Small intestine (tissue), 7 donors: ENCODE data around the gene KRT84. TPM values are rescaled to one million over a fixed set of nuclear protein-coding genes. Genes with fewer than 3 reads are reported as not detected.

Experiments used
- DNase-seq, 2 donors: peaks; one replicate each; pipeline versions ENCODE4 v3.0.0 to v3.0.0-alpha.2; 2013
- FAIRE-seq: peaks from 2 replicates; lab custom pipeline; 2012; peaks lifted over from hg19 to GRCh38; lab: Jason Lieb, UNC
- H3K27ac ChIP-seq, 3 donors: one replicate each; pipeline ENCODE4 v1.5.1; 2013; ENCODE audit warnings: low read length in 2 of 3, mild to moderate bottlenecking in 2 of 3, control low read depth in 1 of 3, inconsistent platforms in 1 of 3, low read depth in 1 of 3, moderate library complexity in 1 of 3
- H3K27me3 ChIP-seq, 3 donors: one replicate each; pipeline ENCODE4 v1.6.1; 2013; ENCODE audit warnings: low read length in 3 of 3, inconsistent platforms in 1 of 3; ENCODE audit not compliant: control insufficient read depth in 3 of 3, insufficient read depth in 3 of 3
- H3K36me3 ChIP-seq, 3 donors: one replicate each; pipeline ENCODE4 v1.6.1; 2013; ENCODE audit warnings: low read length in 3 of 3, inconsistent platforms in 1 of 3, low read depth in 1 of 3, mild to moderate bottlenecking in 1 of 3, moderate library complexity in 1 of 3; ENCODE audit not compliant: control insufficient read depth in 3 of 3, insufficient read depth in 2 of 3
- H3K4me1 ChIP-seq, 3 donors: one replicate each; pipeline ENCODE4 v1.6.1; 2013; ENCODE audit warnings: low read length in 2 of 3, inconsistent platforms in 1 of 3, low read depth in 1 of 3, mild to moderate bottlenecking in 1 of 3, moderate library complexity in 1 of 3; ENCODE audit not compliant: control insufficient read depth in 3 of 3, insufficient read depth in 2 of 3
- H3K4me3 ChIP-seq, 3 donors: one replicate each; pipeline ENCODE4 v1.5.1; 2013; ENCODE audit warnings: low read length in 3 of 3, control low read depth in 1 of 3, inconsistent platforms in 1 of 3, low read depth in 1 of 3, mild to moderate bottlenecking in 1 of 3, moderate library complexity in 1 of 3
- H3K9me3 ChIP-seq, 2 donors: one replicate each; pipeline ENCODE4 v1.6.1; 2013; ENCODE audit warnings: low read depth in 1 of 2, low read length in 1 of 2; ENCODE audit not compliant: control insufficient read depth in 2 of 2, insufficient read depth in 1 of 2
- WGBS, 3 donors: extraction: QIAGEN DNeasy Blood & Tissue Kit; methylation state at CpG; one replicate each; pipeline ENCODE4 v1.1.7; 2013; 5-methylcytosine and 5-hydroxymethylcytosine counted together
- polyA plus RNA-seq, 4 donors: library from polyadenylated mRNA; stranded (reverse) in 3 of 4; unstranded in 1 of 4; fragments of 200-250 nt in 3 of 4; fragments of 120-200 nt in 1 of 4; gene quantifications; one replicate each; pipeline versions ENCODE4 v1.2.1 to v1.2.3, GENCODE V29; 2013
- donor health status: healthy with polysubstance abuse.
- donor health status: control.
- donor health status: control.
- donor health status: Bipolar disorder and iron deficiency.
- donor health status: healthy.

KRT84 gene
- polyA plus RNA-seq, 4 donors, result not detected

GRCh38 chr12:52387859-52388258 lies 2.4 kb upstream of the KRT84 start:
- no peak for DNase-seq
- Histone ChIP-seq H3K4me1 (no peaks in the 10 kb centered on the region), H3K27ac (no peak overlapping the region), H3K27me3 (peaks cover 0 to 17% (median 0%) of the 10 kb centered on the region in 3 donors), H3K4me3 (no peak overlapping the region), H3K36me3 (no peaks in the 10 kb centered on the region), H3K9me3 (no peaks in the 10 kb centered on the region)
- no peak for FAIRE-seq
- 78 to 88% (median 85%) methylated on average over 2 of the region's 2 CpGs for WGBS, 3 donors

GRCh38 chr12:52383331-52383730 lies 2.1 kb downstream of the KRT84 start:
- WGBS, 3 donors, result 89 to 94% (median 91%) methylated on average over 3 of the region's 3 CpGs
- DNase-seq (no peak), FAIRE-seq (no peak)
- no peaks in the 10 kb centered on the region for H3K9me3 ChIP-seq
- peaks cover 0 to 8% (median 0%) of the 10 kb centered on the region in 3 donors for H3K27me3 ChIP-seq
- H3K4me3 ChIP-seq, result no peak overlapping the region
- H3K36me3 ChIP-seq, result no peaks in the 10 kb centered on the region
- H3K4me1 ChIP-seq, result no peaks in the 10 kb centered on the region
- H3K27ac ChIP-seq, result no peak overlapping the region

- FAIRE-seq (no peak), DNase-seq (peak in 1 of 2 donors; percentile 12)
- Histone ChIP-seq H3K4me3 (no peak overlapping the region), H3K27ac (no peak overlapping the region), H3K4me1 (no peaks in the 10 kb centered on the region), H3K36me3 (no peaks in the 10 kb centered on the region), H3K27me3 (peaks cover 0 to 5% (median 0%) of the 10 kb centered on the region in 3 donors), H3K9me3 (no peaks in the 10 kb centered on the region)
- WGBS, 3 donors, result 52 to 79% (median 63%) methylated on average over 2 of the region's 2 CpGs
Measured at GRCh38 chr12:52382854-52383253, 2.6 kb downstream of the KRT84 start.

GRCh38 chr12:52381206-52381605 lies 4.2 kb downstream of the KRT84 start:
- 84 to 95% (median 91%) methylated on average over 8 of the region's 8 CpGs for WGBS, 3 donors
- Histone ChIP-seq H3K9me3 (no peaks in the 10 kb centered on the region), H3K4me3 (no peak overlapping the region), H3K27ac (no peak overlapping the region), H3K36me3 (no peaks in the 10 kb centered on the region), H3K4me1 (no peaks in the 10 kb centered on the region), H3K27me3 (peaks cover 0 to 5% (median 0%) of the 10 kb centered on the region in 3 donors)
- DNase-seq, result no peak
- no peak for FAIRE-seq

- H3K4me3 ChIP-seq, result no peak overlapping the region
- no peaks in the 10 kb centered on the region for H3K4me1 ChIP-seq
- no peaks in the 10 kb centered on the region for H3K36me3 ChIP-seq
- H3K9me3 ChIP-seq, result no peaks in the 10 kb centered on the region
- peak; percentile 7 to 43 for DNase-seq
- FAIRE-seq, result no peak
- 38 to 60% (median 45%) methylated on average over 15 of the region's 15 CpGs for WGBS, 3 donors
- H3K27ac ChIP-seq, result no peak overlapping the region
- H3K27me3 ChIP-seq, result peaks cover 0 to 5% (median 0%) of the 10 kb centered on the region in 3 donors
Measured at GRCh38 chr12:52380271-52380694, 5.2 kb downstream of the KRT84 start.

DNA sequence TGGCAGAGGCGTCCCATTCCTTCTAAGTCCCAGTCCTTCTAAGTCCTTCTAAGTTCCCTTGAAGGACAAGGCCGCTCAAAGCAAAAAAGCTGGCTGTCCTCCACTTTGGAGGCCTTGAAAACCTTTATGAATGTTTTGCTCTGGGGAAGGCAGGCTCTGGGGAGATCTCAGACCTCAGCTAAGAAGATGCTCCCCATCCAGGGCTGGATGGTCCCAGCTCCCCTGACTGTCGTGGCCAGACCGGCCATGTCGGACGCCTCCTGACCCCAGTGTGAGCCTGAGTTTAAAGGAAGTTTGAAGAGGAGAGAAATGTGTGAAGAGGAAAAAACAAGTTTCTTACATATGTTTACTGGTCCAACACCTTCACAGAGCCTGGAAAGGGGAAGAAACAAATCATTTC lies 5.9 kb downstream of the KRT84 start:
- H3K9me3 ChIP-seq, result no peaks in the 10 kb centered on the region
- H3K36me3 ChIP-seq, result no peaks in the 10 kb centered on the region
- WGBS, 3 donors, result 85 to 90% (median 89%) methylated on average over 6 of the region's 6 CpGs
- FAIRE-seq, result no peak
- no peaks in the 10 kb centered on the region for H3K4me1 ChIP-seq
- no peak for DNase-seq
- H3K27ac ChIP-seq, result no peak overlapping the region
- H3K27me3 ChIP-seq, result peaks cover 0 to 5% (median 0%) of the 10 kb centered on the region in 3 donors
- no peak overlapping the region for H3K4me3 ChIP-seq

GRCh38 chr12:52378091-52378490 lies 7.4 kb downstream of the KRT84 start:
- no peaks in the 10 kb centered on the region for H3K36me3 ChIP-seq
- no peak overlapping the region for H3K4me3 ChIP-seq
- H3K9me3 ChIP-seq, result no peaks in the 10 kb centered on the region
- FAIRE-seq, result no peak
- no peak for DNase-seq
- H3K27ac ChIP-seq, result no peak overlapping the region
- WGBS, 3 donors, result 79 to 87% (median 84%) methylated on average over 16 to 19 of the region's 19 CpGs
- H3K27me3 ChIP-seq, result peaks cover 0 to 5% (median 0%) of the 10 kb centered on the region in 3 donors
- no peaks in the 10 kb centered on the region for H3K4me1 ChIP-seq

DNA sequence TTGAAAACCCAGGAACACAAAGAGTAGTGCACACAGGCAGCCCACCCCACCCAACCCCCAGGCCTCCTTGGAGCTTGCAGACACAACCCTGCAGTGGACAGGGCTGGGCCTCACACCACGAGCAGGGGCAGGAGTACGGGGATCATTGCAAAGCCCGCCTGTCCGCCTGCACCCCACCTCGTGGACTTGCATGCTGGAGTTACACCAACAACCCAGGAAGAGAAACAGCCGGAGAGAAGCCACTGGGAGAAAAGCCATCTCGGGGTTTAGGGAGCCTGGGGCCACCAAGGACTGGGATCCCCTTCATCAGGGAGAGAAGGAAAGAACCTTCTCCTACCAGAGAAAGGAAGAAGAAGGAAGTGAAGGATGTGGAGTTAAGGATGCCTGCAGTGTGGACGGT lies 8.2 kb downstream of the KRT84 start:
- no peak overlapping the region for H3K27ac ChIP-seq
- DNase-seq, result no peak
- 84 to 87% (median 85%) methylated on average over 8 of the region's 8 CpGs for WGBS, 3 donors
- H3K4me1 ChIP-seq, result no peaks in the 10 kb centered on the region
- FAIRE-seq, result no peak
- H3K36me3 ChIP-seq, result no peaks in the 10 kb centered on the region
- no peaks in the 10 kb centered on the region for H3K9me3 ChIP-seq
- H3K4me3 ChIP-seq, result no peak overlapping the region
- peaks cover 0 to 5% (median 0%) of the 10 kb centered on the region in 3 donors for H3K27me3 ChIP-seq
